ENCODE data around the gene SCARF2. TPM values are rescaled to one million over a fixed set of nuclear protein-coding genes. Genes with fewer than 3 reads are reported as not detected.

Gene SCARF2
- total and polyA plus RNA-seq, 7 donors: under 0.01 to 12.8 (median 6.4) TPM

DNA sequence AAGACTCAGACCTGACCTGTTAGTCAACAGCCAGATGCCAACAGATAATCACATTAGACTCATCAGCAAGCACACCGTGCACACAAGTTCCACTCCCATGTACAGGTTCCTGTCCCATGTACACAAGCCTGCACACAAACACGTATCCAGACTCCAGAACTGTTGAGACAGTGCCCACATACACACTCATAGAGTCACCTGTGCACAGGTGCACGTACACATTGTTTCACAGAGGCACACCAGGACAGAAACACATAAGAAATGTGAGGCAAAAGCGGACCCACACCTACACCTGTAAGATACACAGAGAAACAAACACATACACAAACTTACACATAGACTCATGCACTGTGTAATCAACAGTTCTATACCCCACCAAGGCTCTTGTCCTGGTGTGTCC, 46.4 kb downstream of the SCARF2 start:
- TF ChIP-seq EP300 (IDR thresholded peaks at IDR 0.05): no peak
- TF ChIP-seq POLR2AphosphoS5 (IDR thresholded peaks at IDR 0.05): no peak
- TF ChIP-seq CTCF (IDR thresholded peaks at IDR 0.05): no peak
- no peak for TF ChIP-seq POLR2A (IDR thresholded peaks at IDR 0.05)
- no peak overlapping the region for H3K4me3 ChIP-seq
- peaks cover 0 to 23% (median 20%) of the 10 kb centered on the region in 4 donors for H3K4me1 ChIP-seq
- no peaks in the 10 kb centered on the region for H3K9me3 ChIP-seq
- no peaks in the 10 kb centered on the region for H3K27me3 ChIP-seq
- intact Hi-C loops (cut with DNase I): no loop called here
- 84 to 89% methylated on average over 4 of the region's 4 CpGs for WGBS, 2 donors
- no peaks in the 10 kb centered on the region for H3K36me3 ChIP-seq
- H3K27ac ChIP-seq: no peak overlapping the region
- no peak for DNase-seq

- H3K4me3 ChIP-seq: no peak overlapping the region
- H3K4me1 ChIP-seq: peaks cover 0 to 18% (median 15%) of the 10 kb centered on the region in 4 donors
- intact Hi-C loops (cut with DNase I): no loop called here
- no peaks in the 10 kb centered on the region for H3K36me3 ChIP-seq
- H3K27ac ChIP-seq: no peak overlapping the region
- WGBS, 2 donors: 87 to 91% methylated on average over 5 of the region's 5 CpGs
- H3K9me3 ChIP-seq: no peaks in the 10 kb centered on the region
- DNase-seq: no peak
- TF ChIP-seq CTCF (IDR thresholded peaks at IDR 0.05) (no peak), POLR2A (IDR thresholded peaks at IDR 0.05) (no peak), POLR2AphosphoS5 (IDR thresholded peaks at IDR 0.05) (no peak), EP300 (IDR thresholded peaks at IDR 0.05) (no peak)
- peaks cover 0 to 5% (median 0%) of the 10 kb centered on the region in 3 donors for H3K27me3 ChIP-seq
Observed at GRCh38 chr22:20390394-20390907, 47.2 kb downstream of the SCARF2 start.

DNA sequence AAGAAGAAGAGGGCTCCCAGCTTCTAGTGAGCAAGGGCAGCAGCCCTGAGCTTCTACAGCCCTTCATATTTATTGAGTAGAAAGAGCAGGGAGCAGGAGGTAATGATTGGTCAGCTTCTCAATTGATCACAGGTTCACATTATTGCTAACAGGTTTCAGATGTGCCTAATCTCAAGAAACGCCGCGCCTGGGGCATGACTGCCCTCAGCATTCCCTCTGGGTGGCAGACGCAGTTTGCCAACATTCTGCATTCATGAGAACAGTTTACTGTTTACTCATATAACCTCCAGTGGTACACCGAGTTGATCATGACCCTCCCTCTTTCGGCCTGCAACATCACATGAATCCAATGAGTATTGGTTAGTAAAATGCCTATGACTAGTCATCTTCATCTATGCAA, 48.3 kb downstream of the SCARF2 start:
- Histone ChIP-seq H3K27me3 (peaks cover 0 to 17% (median 0%) of the 10 kb centered on the region in 3 donors), H3K9me3 (no peaks in the 10 kb centered on the region), H3K4me3 (no peak overlapping the region), H3K27ac (no peak overlapping the region), H3K36me3 (no peaks in the 10 kb centered on the region), H3K4me1 (peaks cover 0 to 6% (median 5%) of the 10 kb centered on the region in 4 donors)
- intact Hi-C loops (cut with DNase I): no loop called here
- WGBS, 2 donors: 93 to 94% methylated on average over 6 of the region's 6 CpGs
- no peak for TF ChIP-seq EP300 (IDR thresholded peaks at IDR 0.05)
- no peak for TF ChIP-seq CTCF (IDR thresholded peaks at IDR 0.05)
- TF ChIP-seq POLR2AphosphoS5 (IDR thresholded peaks at IDR 0.05): no peak
- no peak for TF ChIP-seq POLR2A (IDR thresholded peaks at IDR 0.05)
- no peak for DNase-seq

DNA sequence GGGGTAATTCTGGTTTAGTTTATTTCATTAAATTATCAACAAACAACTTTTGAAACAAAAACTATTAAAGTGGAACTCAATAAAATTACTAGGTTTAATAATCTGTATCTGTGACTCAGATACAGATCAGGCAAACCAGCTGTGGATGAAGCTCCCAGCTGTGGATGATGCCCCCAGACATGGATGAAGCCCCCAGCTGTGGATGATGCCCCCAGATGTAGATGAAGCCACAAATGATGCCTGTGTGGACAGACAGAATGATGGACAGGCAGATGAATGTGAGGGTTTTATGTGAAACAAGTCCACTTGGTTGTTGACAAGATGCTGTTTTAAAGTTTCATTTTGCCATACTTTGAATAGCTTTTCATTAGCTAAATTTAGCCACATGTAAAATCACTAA, 49.4 kb downstream of the SCARF2 start:
- TF ChIP-seq CTCF (IDR thresholded peaks at IDR 0.05) (no peak), POLR2A (IDR thresholded peaks at IDR 0.05) (no peak), POLR2AphosphoS5 (IDR thresholded peaks at IDR 0.05) (no peak), EP300 (IDR thresholded peaks at IDR 0.05) (no peak)
- no peak for DNase-seq
- H3K4me3 ChIP-seq: no peak overlapping the region
- no peaks in the 10 kb centered on the region for H3K9me3 ChIP-seq
- H3K36me3 ChIP-seq: no peaks in the 10 kb centered on the region
- H3K27me3 ChIP-seq: peaks cover 0 to 17% (median 0%) of the 10 kb centered on the region in 3 donors
- H3K27ac ChIP-seq: no peak overlapping the region
- peaks cover 0 to under 1% (median under 1%) of the 10 kb centered on the region in 4 donors for H3K4me1 ChIP-seq
- intact Hi-C loops (cut with DNase I): no loop called here

DNA sequence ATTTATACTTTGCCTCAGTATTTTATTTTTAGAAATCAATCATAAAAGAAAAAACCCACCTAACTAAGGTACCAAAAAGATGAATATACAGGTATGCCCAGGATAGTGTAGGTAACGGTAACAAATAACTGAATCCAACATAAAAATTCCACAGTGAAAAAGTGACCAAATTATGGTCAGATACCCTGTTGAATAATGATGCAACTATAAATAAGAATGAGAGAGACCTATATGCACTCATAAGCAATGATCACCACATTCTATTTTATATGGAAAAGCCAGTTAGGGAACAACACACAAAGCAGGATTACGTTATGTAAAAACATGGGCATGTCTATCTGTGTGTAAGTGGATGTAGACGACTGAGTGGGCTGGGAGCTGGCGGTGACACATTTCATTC, 50.7 kb downstream of the SCARF2 start:
- no peak for DNase-seq
- intact Hi-C loops (cut with DNase I): no loop called here
- H3K27ac ChIP-seq: no peak overlapping the region
- H3K4me3 ChIP-seq: no peak overlapping the region
- TF ChIP-seq POLR2AphosphoS5 (IDR thresholded peaks at IDR 0.05) (no peak), EP300 (IDR thresholded peaks at IDR 0.05) (no peak), CTCF (IDR thresholded peaks at IDR 0.05) (no peak), POLR2A (IDR thresholded peaks at IDR 0.05) (no peak)
- no peaks in the 10 kb centered on the region for H3K4me1 ChIP-seq
- no peaks in the 10 kb centered on the region for H3K36me3 ChIP-seq
- H3K9me3 ChIP-seq: no peaks in the 10 kb centered on the region
- peaks cover 0 to 17% (median 0%) of the 10 kb centered on the region in 3 donors for H3K27me3 ChIP-seq
- 86 to 92% methylated on average over 4 of the region's 4 CpGs for WGBS, 2 donors
